GM13976 (cell line): ENCODE results near the gene GADD45B.
"Not testable (repeated sequence)": the region's sequence is repeated elsewhere in the genome, so short reads cannot be mapped to it uniquely, and the experiment has no call there.

Experiments
- DNase-seq: peaks from one replicate; pipeline ENCODE4 v3.0.0; 2012; ENCODE audit warnings: low spot score
- CTCF ChIP-seq: IDR thresholded peaks from 2 replicates; pipeline ENCODE4 v1.5.1; 2012; ENCODE audit warnings: borderline replicate concordance, mild to moderate bottlenecking; ENCODE audit not compliant: insufficient read depth; ENCODE audit errors: extremely low read depth, missing control alignments, control extremely low read depth
- in situ Hi-C: fragments of 300-500 bp; cut with MboI; formaldehyde crosslinking; loops from one replicate; pipeline ENCODE4 v1.12.0; 2022; ENCODE audit warnings: low sequenced_read_pairs, mixed read lengths, inconsistent platforms; ENCODE audit not compliant: unreplicated experiment

Gene GADD45B

GRCh38 chr19:2458054-2458453 is 17.9 kb upstream of the GADD45B start:
- DNase-seq = no peak
- in situ Hi-C loops = no loop called here
- no peak for TF ChIP-seq CTCF

- DNase-seq, in situ Hi-C loops: not testable (repeated sequence)
These were observed 17.2 kb upstream of the GADD45B start for GRCh38 chr19:2458776-2459175.

- in situ Hi-C loops = no loop called here
- no peak for TF ChIP-seq CTCF
- DNase-seq = no peak
These were observed 15.7 kb upstream of the GADD45B start for GRCh38 chr19:2460245-2460644.

GRCh38 chr19:2461751-2462634 is 13.9 kb upstream of the GADD45B start:
- in situ Hi-C loops = no loop called here
- no peak for TF ChIP-seq CTCF
- peak; percentile 92 for DNase-seq

GRCh38 chr19:2462635-2463421 is 13.1 kb upstream of the GADD45B start:
- TF ChIP-seq CTCF = no peak
- DNase-seq = no peak
- in situ Hi-C loops = no loop called here

GRCh38 chr19:2463694-2464093 is 12.2 kb upstream of the GADD45B start:
- in situ Hi-C loops, DNase-seq: not testable (repeated sequence)

- no peak for TF ChIP-seq CTCF
- DNase-seq = no peak
- in situ Hi-C loops = no loop called here
These were observed 11.5 kb upstream of the GADD45B start for GRCh38 chr19:2464389-2464788.
